ENCODE results near the gene CPLX1.

The CPLX1 gene

DNA sequence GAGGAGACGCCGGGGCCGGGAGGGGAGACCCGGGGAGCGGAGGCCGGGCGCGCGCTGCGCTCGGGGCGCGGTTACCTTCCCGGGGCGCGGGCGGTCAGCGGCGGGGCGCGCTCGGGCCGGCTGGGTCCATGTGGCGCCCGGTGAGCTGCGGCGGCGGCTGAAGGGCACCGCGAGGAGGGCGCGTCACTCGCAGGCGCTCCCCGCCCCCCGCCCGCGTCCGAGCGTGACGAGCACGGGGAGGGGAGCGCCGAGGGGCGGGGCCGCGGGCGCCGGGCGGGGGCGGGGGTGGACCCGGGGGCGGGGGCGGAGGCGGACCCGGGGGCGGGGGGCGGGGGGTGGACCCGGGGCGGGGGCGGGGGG is at the start of gene CPLX1:
TSS of gene CPLX1 (minus strand) at position 159 of the 360 bp plus-strand sequence. CDS start 1,607 bp downstream, outside the sequence.
- no peak for DNase-seq (ENCODE audit: low read depth)

DNA sequence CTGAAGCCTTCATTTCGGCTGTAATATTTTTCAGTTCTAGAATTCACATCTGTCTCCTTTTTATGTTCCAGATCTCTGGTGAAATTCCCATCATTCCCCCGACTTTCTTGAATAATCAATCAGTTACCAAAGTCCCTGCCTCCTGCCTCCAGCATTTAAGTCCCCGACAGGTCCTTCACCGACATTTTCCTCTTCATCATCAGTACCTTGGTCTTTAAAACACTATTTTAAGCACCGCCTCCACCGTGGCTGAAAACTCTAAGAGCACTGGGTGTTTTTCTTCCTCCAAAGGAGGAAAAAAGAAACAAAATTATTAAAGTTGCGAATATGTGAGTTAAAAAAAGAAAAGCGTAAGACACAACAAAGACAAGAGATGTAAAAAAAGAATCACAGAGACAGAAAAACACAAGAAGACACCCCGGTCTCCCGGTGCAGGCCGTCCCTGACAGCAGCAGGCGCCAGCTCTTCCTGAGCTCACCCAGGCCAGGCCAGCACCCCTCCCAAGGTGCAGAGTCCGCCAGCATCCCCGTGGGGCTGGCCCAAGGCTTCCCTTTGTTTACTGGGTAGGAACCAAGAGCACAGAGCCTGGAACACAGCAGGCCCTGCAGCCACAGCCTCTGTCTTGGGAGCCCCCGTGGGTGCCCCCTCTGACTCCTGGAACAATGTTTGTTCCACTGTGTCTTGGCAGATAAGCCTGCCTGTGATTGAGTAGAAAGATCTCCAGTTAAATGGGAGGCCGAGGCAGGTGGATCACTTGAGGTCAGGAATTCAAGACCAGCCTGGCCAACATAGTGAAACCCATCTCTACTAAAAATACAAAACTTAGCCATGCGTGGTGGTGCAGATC is 49.3 kb upstream of the CPLX1 start:
- DNase-seq (ENCODE audit: low read depth): no peak

DNA sequence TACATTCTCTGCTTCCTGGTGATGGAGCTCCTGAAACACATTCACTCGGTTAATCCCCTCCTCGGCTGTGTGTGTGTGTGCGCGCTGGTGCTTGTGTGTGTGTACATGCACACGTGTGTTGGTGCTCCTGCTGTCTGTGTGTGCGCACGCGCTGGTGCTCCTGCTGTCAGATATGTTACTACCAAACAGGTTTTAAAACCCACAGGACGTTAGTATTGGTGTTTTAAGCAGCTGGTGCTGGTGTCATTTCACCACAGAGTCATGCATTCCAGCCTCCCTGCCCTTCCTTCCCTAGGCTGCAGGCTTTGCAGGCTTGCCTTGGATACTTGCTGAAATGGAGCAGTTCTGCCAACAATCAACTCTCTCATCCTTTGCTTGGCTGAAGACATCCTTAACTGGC is 48.1 kb upstream of the CPLX1 start:
- no peak for DNase-seq (ENCODE audit: low read depth)

DNA sequence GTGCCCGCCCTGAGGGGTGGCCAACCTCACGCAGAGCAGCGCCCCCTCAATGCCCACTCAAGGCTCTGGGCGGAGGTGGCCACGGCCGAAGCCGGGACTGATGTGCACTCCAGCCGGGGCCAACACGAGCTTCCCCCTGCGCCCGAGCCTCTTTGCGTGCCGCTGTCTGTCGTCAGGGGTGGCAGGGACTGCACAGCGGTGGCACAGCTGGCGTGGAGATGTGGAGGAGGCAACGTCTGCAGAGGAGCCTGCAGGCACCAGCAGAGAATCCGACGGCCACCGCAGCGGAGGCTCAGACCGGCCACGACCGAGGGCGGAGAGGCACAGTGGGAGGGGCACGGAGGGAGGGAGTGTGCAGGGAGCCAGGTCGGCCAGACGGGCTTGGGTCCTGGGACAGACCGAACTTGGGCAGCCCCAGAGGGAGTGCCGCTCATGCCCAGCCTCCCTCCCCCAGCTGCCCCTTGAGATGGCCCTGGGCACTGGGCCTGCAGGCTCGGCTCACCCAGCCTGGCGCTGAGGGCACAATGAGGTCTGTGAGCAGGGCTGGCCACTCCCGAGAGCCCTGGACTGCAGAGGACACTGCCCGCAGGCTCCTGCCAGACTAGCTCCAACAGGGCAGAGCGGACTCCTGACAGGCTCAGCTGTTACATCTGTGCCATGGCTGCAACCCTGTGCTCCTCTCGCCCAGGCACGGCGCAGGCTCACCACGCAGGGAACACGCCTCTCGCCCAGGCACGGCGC is 46.5 kb upstream of the CPLX1 start:
- no peak for DNase-seq (ENCODE audit: low read depth)

DNA sequence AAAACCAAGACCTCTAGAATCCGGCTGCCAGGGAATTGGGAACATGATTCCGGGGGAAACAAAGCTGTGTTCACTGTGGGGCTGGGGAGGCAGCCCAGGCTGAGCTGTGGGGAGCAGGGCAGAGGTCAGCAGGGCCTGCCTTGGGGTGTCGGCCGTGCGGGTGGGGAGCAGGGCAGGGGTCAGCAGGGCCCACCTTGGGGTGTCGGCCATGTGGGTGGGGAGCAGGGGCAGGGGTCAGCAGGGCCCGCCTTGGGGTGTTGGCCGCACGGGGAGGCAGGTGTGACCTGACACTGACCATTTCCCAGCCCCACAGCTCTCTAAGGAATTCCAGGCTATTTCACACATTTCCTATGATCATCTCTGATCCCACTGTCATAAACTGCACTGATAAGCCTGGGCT is 45.6 kb upstream of the CPLX1 start:
- DNase-seq (ENCODE audit: low read depth): no peak

DNA sequence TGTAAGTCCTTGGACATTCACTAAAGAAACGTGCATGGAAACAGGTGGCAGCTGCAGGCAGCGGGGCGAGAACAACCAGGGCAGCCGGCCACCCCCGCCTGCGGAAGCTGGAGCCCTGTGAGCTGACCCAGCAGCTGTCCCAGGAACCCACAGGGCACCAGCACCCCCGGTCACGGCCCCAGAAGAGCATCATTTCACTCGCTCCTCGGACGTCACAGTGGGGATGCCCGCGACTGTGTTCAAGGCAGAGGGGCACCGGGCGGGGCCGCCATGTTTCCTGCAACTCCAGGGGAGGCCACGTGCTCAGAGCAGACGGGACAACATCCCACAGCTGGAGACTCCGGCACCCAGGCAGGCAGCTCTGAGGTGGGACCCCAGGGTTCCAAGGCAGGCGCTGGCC is 45.0 kb upstream of the CPLX1 start:
- DNase-seq (ENCODE audit: low read depth): no peak

DNA sequence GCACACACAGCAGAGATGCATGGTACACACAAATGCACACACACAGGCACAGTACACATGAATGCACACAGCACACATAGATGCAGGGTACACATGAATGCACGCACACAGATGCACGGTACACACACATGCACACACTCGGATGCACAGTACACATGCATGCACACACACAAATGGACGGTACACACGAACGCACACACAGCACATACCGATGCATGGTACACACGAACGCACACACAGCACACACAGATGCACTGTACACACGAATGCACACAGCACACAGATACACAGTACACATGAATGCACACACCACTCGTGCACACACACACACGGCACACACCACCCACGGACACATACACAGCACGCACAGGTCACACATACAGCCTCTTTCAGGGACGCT is 43.8 kb upstream of the CPLX1 start:
- no peak for DNase-seq (ENCODE audit: low read depth)

DNA sequence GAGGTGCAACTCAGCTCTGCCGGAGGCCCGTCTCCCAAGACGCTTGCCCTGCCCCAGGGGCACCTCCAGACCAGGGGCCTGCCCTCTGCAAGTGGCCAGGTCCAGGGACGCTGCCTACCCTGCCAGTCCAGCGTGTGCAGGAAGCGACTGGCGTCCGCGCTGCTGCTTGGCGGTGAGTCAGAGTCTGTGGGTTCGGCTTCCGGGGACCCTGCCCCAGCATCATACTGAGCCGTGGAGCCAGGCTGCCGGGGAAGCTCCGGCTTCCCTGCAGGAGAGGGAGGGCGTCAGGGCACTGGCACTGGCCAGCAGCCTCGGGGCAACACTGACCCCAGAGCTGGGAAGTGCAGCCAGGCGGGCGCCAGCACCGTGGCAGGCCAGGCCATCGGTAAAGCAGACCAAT is 42.5 kb upstream of the CPLX1 start:
- DNase-seq (ENCODE audit: low read depth): no peak

DNA sequence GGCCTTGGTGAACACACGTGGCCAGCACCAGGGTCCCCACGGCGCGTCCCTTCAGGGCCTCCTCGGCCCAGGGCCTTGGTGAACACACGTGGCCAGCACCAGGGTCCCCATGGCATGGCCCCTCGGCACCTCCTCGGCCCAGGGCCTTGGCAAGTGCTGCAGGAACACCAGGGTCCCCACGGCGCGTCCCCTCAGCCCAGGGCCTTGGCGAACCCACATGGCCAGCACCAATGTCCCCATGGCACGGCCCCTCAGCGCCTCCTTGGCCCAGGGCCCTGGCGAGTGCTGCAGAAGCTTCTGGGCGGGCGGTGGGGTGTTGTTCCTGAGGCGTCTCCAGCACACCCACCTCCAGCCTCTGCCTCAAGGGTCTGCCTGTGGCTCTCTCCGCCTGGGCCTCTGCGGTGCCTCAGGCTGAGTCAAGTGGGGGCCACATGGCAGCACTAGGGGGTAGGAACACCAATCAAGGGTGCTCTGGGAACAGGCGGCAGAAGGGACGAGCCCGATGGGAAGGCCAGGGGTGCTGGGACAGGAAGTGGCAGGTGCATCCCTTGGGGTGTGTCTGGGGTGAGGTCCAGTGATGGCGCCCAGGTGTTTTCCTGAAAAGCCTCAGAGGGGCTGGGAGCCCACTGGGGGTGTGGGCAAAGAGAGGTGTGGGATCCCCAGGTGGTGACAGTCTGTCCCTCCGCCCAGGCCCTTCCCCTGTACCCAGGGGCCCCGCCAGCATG is 41.8 kb upstream of the CPLX1 start:
- DNase-seq (ENCODE audit: low read depth): no peak

DNA sequence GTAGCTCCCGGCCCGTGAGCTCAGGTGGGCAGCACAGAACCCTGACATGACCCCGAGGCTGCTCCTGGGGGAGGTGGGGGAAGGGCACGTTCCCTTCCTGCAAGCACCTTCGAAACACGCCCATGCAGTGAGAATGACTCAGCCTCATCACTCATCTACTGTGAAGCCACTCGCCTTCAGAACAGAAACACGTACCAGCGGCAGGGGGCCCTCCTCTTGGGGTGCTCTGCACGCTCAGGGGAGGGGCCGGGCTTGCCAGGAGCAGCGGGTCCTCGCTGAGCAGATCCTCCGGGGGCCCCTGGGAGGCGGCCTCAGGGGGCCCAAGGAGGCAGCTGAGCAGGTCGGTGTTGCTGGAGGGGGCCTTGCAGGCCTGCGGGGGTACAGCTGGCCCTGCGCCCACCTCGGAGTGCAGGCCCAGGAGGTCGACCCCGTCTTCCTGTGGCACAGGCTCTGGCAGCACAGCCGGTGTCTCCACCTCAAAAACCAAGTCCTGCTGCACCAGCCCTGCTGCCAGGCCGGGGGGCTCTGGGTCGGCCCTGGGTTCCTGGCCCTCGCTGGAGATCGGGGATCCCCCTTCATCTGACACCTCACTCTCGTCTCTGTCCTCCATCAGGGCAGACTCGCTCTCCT is 40.9 kb upstream of the CPLX1 start:
- no peak for DNase-seq (ENCODE audit: low read depth)

DNA sequence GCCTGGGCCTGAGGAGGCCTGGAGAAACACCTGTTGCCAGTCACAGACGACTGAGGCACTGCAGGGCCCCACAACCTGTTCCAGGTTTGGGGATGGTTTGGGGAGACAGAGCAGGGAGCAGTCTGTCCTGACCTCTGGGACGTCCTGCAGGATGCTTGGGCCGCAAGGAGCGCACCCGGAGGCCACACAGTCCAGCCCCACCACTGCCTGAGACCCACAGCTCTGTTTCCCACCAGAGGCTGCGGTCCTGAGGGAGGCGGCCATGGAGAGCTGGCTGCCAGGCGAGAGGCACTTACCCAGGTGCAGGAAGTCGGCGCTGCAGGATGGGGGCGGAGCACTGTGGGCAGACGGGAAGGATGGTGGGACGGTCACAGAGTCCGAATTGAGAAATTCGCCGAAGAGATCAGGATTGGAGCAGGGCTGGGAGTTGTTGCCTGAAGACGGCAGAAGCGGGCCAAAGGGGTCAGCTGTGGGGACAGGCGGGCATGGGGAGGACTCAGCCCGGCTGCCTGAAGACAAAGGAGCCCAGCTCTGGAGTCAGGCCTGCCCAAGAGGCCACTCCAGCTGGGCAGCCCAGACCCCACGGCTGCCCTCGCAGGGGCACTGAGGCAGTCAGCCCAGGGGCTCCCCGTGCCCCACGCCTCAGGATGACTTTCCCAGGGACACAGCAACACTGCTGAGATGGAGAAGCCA is 40.3 kb upstream of the CPLX1 start:
- DNase-seq (ENCODE audit: low read depth): no peak

DNA sequence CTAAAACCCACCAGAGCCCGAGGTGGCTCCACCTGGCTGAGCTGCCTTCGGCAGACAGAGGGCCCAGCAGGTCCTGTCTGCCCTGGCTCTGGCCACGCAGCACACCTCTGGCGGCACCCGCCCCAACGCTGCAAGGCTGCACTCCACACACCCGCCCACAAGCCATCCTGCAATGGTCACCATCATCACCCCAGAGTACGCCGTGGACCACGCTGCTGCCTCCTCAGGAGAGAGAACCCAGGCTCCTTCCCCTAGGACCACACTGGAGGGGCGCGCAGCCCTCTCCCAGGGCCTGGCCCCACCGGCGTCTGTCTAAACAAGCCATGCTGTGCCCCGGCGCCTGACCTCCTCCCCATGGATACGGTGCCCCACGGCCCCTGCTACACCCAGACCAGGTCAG is 39.6 kb upstream of the CPLX1 start:
- DNase-seq (ENCODE audit: low read depth): no peak

DNA sequence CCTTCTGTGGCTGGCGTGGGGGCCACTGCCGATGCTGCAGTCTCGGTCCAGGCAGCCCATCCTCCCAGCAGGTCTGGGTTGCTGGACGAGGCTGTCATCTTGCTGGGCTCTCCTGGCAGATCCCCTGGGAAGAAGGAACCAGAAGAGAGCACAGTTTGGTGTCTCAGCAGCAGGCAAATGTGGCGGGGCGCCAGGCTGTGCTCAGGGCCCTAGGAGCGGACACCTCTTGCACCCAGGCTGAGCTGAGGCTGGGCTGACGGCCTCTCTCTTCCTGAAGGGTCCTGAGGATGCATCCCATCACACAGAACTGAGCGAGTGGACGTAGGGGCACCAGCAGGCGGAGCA is 39.2 kb upstream of the CPLX1 start:
- no peak for DNase-seq (ENCODE audit: low read depth)

DNA sequence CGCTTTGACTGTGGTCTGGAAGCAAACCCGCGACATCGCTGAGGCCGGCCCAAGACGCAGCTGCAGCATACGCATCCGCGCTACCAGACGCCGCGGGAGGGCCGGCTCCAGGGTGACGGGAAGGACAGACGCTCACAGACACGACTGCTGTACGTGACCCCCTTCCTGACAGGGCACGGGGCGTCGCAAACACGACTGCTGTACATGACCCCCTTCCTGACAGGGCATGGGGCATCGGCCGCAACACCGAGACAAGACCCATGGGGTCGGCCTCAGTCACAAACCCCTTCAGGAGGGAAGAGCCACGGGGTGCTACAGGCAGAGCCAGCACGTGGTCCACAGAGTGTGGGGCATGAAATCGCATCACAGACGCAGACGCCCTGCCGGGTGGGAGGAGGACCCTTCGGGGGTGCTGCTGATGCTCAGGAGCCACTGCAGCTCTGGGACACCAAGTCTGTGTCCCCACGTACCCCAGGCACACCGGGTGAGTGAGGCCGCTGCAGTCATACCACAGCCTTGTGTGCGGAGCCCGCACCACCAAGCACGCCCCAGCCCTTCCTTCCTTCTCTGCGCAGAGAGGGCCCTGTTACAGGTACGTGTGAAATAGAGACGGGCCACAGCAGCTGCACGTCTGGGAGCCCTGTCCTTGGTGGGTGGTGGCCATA is 38.7 kb upstream of the CPLX1 start:
- no peak for DNase-seq (ENCODE audit: low read depth)

DNA sequence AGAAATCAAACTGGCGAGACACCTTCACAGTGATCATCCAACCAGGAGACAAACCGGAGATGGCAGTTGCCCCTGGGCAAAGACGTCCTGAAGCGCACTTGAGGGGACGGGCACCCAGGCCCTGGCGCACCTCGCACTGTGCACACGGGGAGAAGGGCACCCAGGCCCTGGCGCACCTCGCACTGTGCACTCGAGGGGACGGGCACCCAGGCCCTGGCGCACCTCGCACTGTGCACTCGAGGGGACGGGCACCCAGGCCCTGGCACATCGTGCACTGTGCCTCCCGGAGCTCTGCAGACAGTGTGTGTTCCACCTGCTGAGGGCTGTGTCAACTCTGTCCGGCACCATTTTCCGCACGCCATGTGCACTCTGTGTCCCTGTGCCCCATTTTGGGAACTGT is 34.6 kb upstream of the CPLX1 start:
- DNase-seq (ENCODE audit: low read depth): no peak

DNA sequence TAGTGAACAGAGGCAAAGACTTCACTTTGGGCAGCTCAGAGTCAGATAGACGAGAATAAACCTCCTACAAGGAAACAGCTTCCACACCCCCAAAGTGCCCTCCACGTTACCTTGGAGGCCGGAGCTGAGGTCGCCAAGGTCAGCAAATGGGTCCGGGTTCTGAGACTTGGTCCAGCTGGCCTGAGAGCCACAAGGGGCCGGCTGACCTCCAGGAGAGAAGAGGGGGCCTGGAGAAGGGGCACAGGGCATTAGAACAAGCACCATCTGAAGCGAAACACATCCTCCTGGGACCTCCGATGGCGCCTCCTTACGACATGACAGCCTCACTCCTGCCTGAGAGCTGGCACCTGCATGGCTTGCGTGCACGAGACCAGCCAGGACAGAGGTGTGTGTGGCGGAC is 33.6 kb upstream of the CPLX1 start:
- DNase-seq (ENCODE audit: low read depth): no peak

DNA sequence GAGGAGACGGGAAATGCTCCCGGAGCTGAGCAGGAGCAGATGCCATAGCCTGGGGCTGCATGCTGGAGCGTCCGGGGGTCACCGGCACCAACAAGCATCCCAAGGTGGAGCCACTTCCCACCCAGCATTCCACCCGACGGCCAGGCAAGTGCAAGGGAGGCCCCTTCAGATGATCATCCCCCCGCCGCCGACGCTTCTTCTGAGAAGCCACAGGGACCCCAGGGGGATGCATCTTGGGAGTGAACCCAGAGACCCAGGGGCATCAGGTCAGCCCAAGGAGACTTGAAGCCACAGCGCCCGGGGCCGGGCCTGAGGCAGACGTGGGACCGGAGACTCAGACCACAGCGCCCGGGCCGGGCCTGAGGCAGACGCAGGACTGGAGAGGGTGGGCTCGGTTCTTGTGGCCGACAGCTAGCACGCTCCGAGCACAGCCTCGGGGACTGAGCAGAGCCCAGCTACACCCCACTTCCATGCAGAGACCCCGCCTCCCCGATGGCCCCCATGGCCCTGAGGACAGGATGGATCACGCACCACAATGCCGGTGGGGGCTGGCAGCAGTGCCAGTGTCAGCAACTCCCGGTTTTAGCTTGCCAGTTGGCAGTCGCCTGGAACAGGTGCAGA is 33.0 kb upstream of the CPLX1 start:
- no peak for DNase-seq (ENCODE audit: low read depth)

DNA sequence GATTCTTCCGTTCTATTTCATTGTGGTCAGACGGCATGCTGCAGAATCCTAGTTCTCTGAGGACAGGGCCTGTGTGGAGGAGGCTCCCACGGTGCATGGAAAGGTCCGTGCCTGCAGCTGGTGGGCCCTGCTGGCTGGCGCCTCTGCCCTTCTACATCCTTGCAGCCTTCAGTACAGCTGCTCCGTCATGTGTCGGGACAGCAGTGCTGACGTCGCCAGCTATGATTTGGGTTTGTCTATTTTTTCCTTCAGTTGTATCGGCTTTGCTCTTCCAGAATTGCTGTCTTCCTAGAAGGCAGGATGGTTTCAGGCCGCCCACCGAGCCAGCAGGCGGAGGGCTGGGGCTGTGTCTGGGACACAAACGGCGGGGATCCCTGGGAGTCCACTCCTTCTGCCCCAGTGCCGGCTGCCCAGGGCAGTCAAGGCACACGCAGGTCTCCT is 32.1 kb upstream of the CPLX1 start:
- no peak for DNase-seq (ENCODE audit: low read depth)

DNA sequence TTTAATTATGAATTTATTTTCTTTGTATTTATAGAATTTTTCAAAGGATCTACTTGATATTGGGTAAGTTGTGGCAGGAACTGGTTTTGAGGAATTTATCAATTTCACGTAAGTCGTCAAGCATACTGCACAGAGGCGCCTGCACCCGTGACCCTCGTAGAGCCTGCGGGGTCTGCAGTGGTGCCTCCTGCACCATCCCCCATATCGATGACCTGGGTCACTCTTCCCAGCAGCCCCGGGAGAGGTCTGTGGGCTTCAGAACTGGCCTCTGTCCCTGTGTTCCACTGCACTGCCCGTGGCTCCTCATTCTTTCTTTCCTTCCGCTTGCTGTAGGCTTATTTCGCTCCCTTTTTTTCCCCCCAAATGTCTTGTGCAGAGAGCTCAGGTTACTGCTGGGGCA is 31.5 kb upstream of the CPLX1 start:
- DNase-seq (ENCODE audit: low read depth): no peak

DNA sequence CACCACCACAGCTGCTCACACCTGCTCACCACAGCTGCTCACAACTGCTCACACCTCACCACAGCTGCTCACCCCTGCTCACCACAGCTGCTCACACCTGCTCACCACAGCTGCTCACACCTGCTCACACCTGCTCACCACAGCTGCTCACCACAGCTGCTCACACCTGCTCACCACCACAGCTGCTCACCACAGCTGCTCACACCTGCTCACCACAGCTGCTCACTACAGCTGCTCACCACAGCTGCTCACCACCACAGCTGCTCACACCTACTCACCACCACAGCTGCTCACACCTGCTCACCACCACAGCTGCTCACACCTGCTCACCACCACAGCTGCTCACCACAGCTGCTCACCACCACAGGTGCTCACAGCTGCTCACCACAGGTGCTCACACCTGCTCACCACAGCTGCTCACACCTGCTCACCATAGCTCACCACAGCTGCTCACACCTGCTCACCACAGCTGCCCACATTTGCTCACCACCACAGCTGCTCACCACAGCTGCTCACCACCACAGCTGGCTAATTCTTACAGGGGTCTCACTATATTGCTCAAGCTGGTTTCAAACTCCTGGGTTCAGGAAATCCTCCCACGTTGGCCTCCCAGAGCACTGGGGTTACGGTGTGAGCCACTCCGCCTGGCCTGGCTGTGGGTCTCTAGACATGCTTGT is 30.4 kb upstream of the CPLX1 start:
- DNase-seq (ENCODE audit: low read depth): no peak

DNA sequence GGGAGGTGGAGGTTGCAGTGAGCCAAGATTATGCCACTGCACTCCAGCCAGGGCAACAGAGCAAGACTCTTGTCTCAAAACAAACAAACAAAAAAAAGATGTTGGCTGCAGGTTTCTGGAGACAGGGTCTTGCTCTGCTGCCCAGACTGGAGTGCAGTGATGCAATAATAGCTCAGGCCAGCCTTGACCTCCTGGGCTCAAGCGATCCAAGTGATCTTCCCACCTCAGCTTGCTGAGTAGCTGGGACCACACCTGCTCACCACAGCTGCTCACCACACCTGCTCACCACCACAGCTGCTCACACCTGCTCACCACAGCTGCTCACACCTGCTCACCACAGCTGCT is 29.9 kb upstream of the CPLX1 start:
- no peak for DNase-seq (ENCODE audit: low read depth)

All from stimulated activated CD8-positive, alpha-beta memory T cell treated with anti-CD3 and anti-CD28 coated beads, Interleukin-15, amount 100 ng/mL, for 24 hours (primary cell).